HG02623 (cell line): ENCODE results near the gene PEX11G.

Experiments
- ATAC-seq: cut with Tn5 transposase; IDR thresholded peaks from one replicate; pipeline ENCODE4 v1.9.1; 2021; ENCODE audit warnings: moderate library complexity; ENCODE audit not compliant: unreplicated experiment

PEX11G gene

GRCh38 chr19:7500811-7501450 lies 12.1 kb upstream of the PEX11G start:
- ATAC-seq, result no peak

- ATAC-seq, result no peak
These were observed 8.5 kb upstream of the PEX11G start for GRCh38 chr19:7497292-7497691.

GRCh38 chr19:7494416-7495098 lies 5.7 kb upstream of the PEX11G start:
- ATAC-seq, result no peak

- no peak for ATAC-seq
These were observed 3.7 kb upstream of the PEX11G start for GRCh38 chr19:7492558-7492957.

- ATAC-seq, result no peak
These were observed 3.3 kb upstream of the PEX11G start for GRCh38 chr19:7492142-7492541.

GRCh38 chr19:7489609-7490044 lies 792 bp upstream of the PEX11G start:
- no peak for ATAC-seq

GRCh38 chr19:7486923-7487322 lies 1.9 kb downstream of the PEX11G start:
- no peak for ATAC-seq

- ATAC-seq, result no peak
These were observed 5.1 kb downstream of the PEX11G start for GRCh38 chr19:7483720-7484201.

- no peak for ATAC-seq
These were observed 6.0 kb downstream of the PEX11G start for GRCh38 chr19:7482584-7483439.

GRCh38 chr19:7480970-7481255 lies 7.9 kb downstream of the PEX11G start:
- ATAC-seq, result no peak

- no peak for ATAC-seq
These were observed 8.4 kb downstream of the PEX11G start for GRCh38 chr19:7480222-7480969.

- ATAC-seq, result no peak
These were observed 10.0 kb downstream of the PEX11G start for GRCh38 chr19:7478843-7479227.

- no peak for ATAC-seq
These were observed 10.5 kb downstream of the PEX11G start for GRCh38 chr19:7478173-7478842.

GRCh38 chr19:7477758-7478157 lies 11.1 kb downstream of the PEX11G start:
- ATAC-seq, result no peak

- no peak for ATAC-seq
These were observed 11.9 kb downstream of the PEX11G start for GRCh38 chr19:7476777-7477494.

GRCh38 chr19:7476241-7476640 lies 12.6 kb downstream of the PEX11G start:
- no peak for ATAC-seq

- no peak for ATAC-seq
These were observed 13.2 kb downstream of the PEX11G start for GRCh38 chr19:7475665-7476064.

GRCh38 chr19:7471696-7472615 lies 16.9 kb downstream of the PEX11G start:
- no peak for ATAC-seq
